ENCODE measurements around the gene ATXN1. TPM values are rescaled to one million over a fixed set of nuclear protein-coding genes. Genes with fewer than 3 reads are reported as not detected.
"Not testable (repeated sequence)": the region's sequence is repeated elsewhere in the genome, so short reads cannot be mapped to it uniquely, and the experiment has no call there.

ATXN1 gene
- total RNA-seq, 1 donor from 2014 or later = 33.7 TPM

DNA sequence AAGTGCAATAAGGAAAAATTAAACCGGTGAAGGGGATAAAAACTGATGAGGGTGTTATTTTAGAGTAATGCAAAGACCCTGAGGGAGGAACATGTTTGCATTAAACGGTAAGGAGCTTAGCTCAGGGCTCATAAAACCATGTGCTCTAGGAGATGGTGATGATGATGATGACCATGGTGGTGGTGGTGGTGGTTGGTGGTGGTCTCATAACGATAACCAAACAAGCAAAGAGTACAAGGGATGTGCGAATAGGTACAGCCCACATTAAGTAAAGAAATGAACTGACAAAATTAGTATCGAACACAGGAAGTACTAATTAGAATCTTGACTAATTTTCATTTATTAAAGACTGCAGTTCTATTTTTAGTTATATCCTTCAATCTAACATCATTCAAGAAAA is 139.1 kb downstream of the ATXN1 start:
- Mint-ChIP-seq H3K27ac (no peak overlapping the region), H3K27me3 (no peaks in the 10 kb centered on the region), H3K4me1 (ENCODE audit: unreplicated experiment) (peaks cover 11% of the 10 kb centered on the region), H3K36me3 (peaks cover 5% of the 10 kb centered on the region), H3K9me3 (no peaks in the 10 kb centered on the region), H3K4me3 (no peak overlapping the region)
- no peak for DNase-seq (ENCODE audit: extremely low spot score, unreplicated experiment)
- TF ChIP-seq, protein P1, sequence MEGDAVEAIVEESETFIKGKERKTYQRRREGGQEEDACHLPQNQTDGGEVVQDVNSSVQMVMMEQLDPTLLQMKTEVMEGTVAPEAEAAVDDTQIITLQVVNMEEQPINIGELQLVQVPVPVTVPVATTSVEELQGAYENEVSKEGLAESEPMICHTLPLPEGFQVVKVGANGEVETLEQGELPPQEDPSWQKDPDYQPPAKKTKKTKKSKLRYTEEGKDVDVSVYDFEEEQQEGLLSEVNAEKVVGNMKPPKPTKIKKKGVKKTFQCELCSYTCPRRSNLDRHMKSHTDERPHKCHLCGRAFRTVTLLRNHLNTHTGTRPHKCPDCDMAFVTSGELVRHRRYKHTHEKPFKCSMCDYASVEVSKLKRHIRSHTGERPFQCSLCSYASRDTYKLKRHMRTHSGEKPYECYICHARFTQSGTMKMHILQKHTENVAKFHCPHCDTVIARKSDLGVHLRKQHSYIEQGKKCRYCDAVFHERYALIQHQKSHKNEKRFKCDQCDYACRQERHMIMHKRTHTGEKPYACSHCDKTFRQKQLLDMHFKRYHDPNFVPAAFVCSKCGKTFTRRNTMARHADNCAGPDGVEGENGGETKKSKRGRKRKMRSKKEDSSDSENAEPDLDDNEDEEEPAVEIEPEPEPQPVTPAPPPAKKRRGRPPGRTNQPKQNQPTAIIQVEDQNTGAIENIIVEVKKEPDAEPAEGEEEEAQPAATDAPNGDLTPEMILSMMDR (conservative IDR thresholded peaks at IDR 0.05) = no peak

DNA sequence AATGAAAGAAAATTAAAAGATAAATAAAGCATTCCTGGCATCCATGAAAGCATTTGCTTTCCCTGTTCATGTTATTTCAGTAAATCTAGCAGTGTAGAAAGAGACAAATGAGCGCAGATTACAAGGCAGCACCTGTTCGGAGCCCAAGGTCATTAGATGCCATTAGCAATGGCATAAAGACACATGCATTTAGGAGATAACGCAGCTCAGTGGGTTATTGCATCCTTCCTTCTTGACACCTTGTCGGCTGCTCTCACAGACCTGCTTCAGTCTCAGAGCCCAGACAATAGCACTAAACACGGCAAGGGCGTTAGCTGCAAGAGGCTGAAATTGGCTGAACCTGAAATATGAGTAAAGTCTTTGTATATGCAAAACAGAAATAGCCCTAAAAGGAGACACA is 140.3 kb downstream of the ATXN1 start:
- no peak overlapping the region for H3K4me3 Mint-ChIP-seq
- H3K4me1 Mint-ChIP-seq (ENCODE audit: unreplicated experiment) = peaks cover 11% of the 10 kb centered on the region
- TF ChIP-seq, protein P1 (conservative IDR thresholded peaks at IDR 0.05) = no peak
- no peaks in the 10 kb centered on the region for H3K27me3 Mint-ChIP-seq
- DNase-seq (ENCODE audit: extremely low spot score, unreplicated experiment) = no peak
- H3K27ac Mint-ChIP-seq = no peak overlapping the region
- peaks cover 5% of the 10 kb centered on the region for H3K36me3 Mint-ChIP-seq
- H3K9me3 Mint-ChIP-seq = no peaks in the 10 kb centered on the region

DNA sequence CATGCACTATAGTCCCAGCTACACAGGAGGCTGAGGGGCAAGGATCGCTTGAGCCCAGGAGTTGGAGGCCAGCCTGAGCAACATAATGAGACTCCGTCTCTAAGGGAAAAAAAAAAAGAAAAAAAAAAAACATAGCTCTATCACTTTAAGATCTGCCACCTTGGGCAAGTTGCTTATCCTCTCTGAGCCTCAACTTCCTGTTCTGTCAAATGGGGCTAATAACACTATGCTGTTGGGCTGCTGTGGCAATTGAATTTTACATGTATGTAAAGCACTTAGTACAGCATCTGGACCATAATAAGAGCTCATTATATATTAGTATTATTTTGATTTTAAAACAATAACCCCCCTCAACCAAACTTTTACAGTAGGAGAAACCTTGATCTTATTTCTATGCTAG is 141.5 kb downstream of the ATXN1 start:
- Mint-ChIP-seq H3K9me3 (no peaks in the 10 kb centered on the region), H3K4me3 (no peak overlapping the region), H3K36me3 (peaks cover 5% of the 10 kb centered on the region), H3K27me3 (no peaks in the 10 kb centered on the region), H3K27ac (no peak overlapping the region), H3K4me1 (ENCODE audit: unreplicated experiment) (peaks cover 6% of the 10 kb centered on the region)
- TF ChIP-seq, protein P1 (conservative IDR thresholded peaks at IDR 0.05) = no peak
- DNase-seq (ENCODE audit: extremely low spot score, unreplicated experiment) = no peak

DNA sequence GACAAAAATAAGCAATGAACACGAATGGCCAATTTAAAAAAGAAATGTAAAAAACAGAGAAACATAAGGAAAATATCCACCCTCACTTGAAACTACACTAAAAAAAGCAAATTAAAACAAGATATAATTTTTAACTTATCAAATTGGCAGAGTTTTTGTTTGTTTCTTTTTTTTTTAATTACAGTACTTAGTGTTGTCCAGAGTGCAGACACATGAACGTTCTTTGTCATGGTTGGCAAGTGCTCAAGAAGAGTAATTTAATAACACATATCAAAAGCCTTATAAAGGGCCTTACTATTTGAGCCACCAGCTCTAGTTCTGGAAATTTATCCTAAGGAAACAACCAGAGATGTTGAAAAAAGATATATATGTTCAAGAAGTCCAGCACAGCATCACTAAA is 142.3 kb downstream of the ATXN1 start:
- DNase-seq (ENCODE audit: extremely low spot score, unreplicated experiment) = no peak
- Mint-ChIP-seq H3K9me3 (no peaks in the 10 kb centered on the region), H3K27me3 (no peaks in the 10 kb centered on the region), H3K36me3 (peaks cover 5% of the 10 kb centered on the region), H3K4me3 (no peak overlapping the region), H3K4me1 (ENCODE audit: unreplicated experiment) (peaks cover 6% of the 10 kb centered on the region), H3K27ac (no peak overlapping the region)
- TF ChIP-seq, protein P1 (conservative IDR thresholded peaks at IDR 0.05) = no peak

DNA sequence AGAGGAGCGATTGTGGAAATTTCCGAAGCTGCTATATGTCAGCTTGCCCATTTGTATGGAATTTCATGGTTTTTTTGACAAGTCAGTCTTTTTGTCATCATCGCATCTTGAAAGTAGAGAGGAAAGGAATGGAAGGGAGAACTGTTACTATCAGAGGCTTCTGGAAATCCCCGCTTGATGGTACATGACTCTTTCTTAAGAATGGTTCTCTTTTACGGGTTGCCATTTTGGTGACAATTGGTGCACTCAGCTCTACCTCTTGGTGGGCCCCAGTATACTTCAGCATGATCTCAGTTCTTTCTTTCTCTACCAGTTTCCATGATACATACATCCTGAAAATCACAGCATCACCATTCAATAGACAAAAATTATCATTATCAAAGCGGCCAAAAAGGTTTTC is 146.0 kb downstream of the ATXN1 start:
- H3K27ac Mint-ChIP-seq; H3K4me3 Mint-ChIP-seq; DNase-seq (ENCODE audit: extremely low spot score, unreplicated experiment); H3K4me1 Mint-ChIP-seq (ENCODE audit: unreplicated experiment); H3K36me3 Mint-ChIP-seq; H3K27me3 Mint-ChIP-seq; H3K9me3 Mint-ChIP-seq: not testable (repeated sequence)

DNA sequence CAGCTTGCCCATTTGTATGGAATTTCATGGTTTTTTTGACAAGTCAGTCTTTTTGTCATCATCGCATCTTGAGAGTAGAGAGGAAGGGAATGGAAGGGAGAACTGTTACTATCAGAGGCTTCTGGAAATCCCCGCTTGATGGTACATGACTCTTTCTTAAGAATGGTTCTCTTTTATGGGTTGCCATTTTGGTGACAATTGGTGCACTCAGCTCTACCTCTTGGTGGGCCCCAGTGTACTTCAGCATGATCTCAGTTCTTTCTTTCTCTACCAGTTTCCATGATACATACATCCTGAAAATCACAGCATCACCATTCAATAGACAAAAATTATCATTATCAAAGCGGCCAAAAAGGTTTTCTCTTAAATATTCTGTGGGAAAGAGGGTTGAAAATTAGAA is 147.1 kb downstream of the ATXN1 start:
- not testable (repeated sequence) for H3K27me3 Mint-ChIP-seq; H3K36me3 Mint-ChIP-seq; H3K4me3 Mint-ChIP-seq; DNase-seq (ENCODE audit: extremely low spot score, unreplicated experiment); H3K4me1 Mint-ChIP-seq (ENCODE audit: unreplicated experiment); H3K27ac Mint-ChIP-seq; H3K9me3 Mint-ChIP-seq

DNA sequence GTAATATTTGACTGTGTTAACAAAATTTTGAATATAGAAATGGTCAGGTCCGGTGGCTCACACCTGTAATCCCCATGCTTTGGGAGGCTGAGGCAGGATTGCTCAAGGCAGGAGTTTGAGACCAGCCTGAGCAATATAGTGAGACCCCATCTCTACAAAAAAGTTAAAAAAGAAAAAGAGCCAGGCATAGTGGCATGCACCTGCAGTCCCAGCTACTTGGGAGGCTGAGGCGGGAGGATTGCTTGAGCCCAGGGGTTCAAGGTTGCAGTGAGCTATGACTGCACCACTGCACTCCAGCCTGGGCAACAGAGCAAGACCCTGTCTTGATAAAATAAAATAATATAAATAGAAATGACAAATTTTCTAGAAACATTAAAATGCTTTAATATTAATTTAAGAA is 147.8 kb downstream of the ATXN1 start:
- H3K36me3 Mint-ChIP-seq; DNase-seq (ENCODE audit: extremely low spot score, unreplicated experiment); H3K9me3 Mint-ChIP-seq; H3K4me3 Mint-ChIP-seq; H3K27ac Mint-ChIP-seq; H3K4me1 Mint-ChIP-seq (ENCODE audit: unreplicated experiment); H3K27me3 Mint-ChIP-seq: not testable (repeated sequence)
